ENCODE measurements around the gene MCL1.

The MCL1 gene

GRCh38 chr1:150535511-150536287 is 43.7 kb downstream of the MCL1 start:
- H3K9me2 ChIP-seq (ENCODE audit: low read depth, low read length): no peaks in the 10 kb centered on the region
- H3K4me3 ChIP-seq (ENCODE audit: low read depth, low read length, poor library complexity, severe bottlenecking): no peak overlapping the region
- H3F3A ChIP-seq (ENCODE audit: insufficient read depth, low read length): no peaks in the 10 kb centered on the region
- H3K9ac ChIP-seq (ENCODE audit: low read length): no peak overlapping the region
- H2AFZ ChIP-seq (ENCODE audit: low read length): no peak overlapping the region
- H3K4me2 ChIP-seq (ENCODE audit: low read length): no peak overlapping the region
- no peaks in the 10 kb centered on the region for H3K79me2 ChIP-seq (ENCODE audit: insufficient read depth, low read length)
- no peak overlapping the region for H3K27ac ChIP-seq (ENCODE audit: low read depth, low read length, poor library complexity, severe bottlenecking)
- H3K9me3 ChIP-seq (ENCODE audit: low read length): no peaks in the 10 kb centered on the region
- no peak for TF ChIP-seq CTCF (IDR thresholded peaks at IDR 0.05; ENCODE audit: low read length)
- no peak for TF ChIP-seq EZH2 (IDR thresholded peaks at IDR 0.05; ENCODE audit: borderline replicate concordance, low read length)
- no peaks in the 10 kb centered on the region for H3K4me1 ChIP-seq (ENCODE audit: insufficient read depth, low read length, severe bottlenecking)
- no peaks in the 10 kb centered on the region for H3K36me3 ChIP-seq (ENCODE audit: insufficient read depth, low read length)
- H4K20me1 ChIP-seq (ENCODE audit: insufficient read depth, low read length): no peaks in the 10 kb centered on the region
- no peaks in the 10 kb centered on the region for H3K27me3 ChIP-seq (ENCODE audit: insufficient read depth, low read length)

GRCh38 chr1:150534002-150534401 is 45.4 kb downstream of the MCL1 start:
- no peaks in the 10 kb centered on the region for H4K20me1 ChIP-seq (ENCODE audit: insufficient read depth, low read length)
- no peaks in the 10 kb centered on the region for H3K27me3 ChIP-seq (ENCODE audit: insufficient read depth, low read length)
- no peaks in the 10 kb centered on the region for H3K36me3 ChIP-seq (ENCODE audit: insufficient read depth, low read length)
- peaks cover 4% of the 10 kb centered on the region for H3K4me1 ChIP-seq (ENCODE audit: insufficient read depth, low read length, severe bottlenecking)
- H3K9me2 ChIP-seq (ENCODE audit: low read depth, low read length): no peaks in the 10 kb centered on the region
- H3K9me3 ChIP-seq (ENCODE audit: low read length): no peaks in the 10 kb centered on the region
- H3F3A ChIP-seq (ENCODE audit: insufficient read depth, low read length): no peaks in the 10 kb centered on the region
- no peak overlapping the region for H3K4me2 ChIP-seq (ENCODE audit: low read length)
- TF ChIP-seq EZH2 (IDR thresholded peaks at IDR 0.05; ENCODE audit: borderline replicate concordance, low read length) (no peak), CTCF (IDR thresholded peaks at IDR 0.05; ENCODE audit: low read length) (no peak)
- H3K4me3 ChIP-seq (ENCODE audit: low read depth, low read length, poor library complexity, severe bottlenecking): no peak overlapping the region
- H3K79me2 ChIP-seq (ENCODE audit: insufficient read depth, low read length): no peaks in the 10 kb centered on the region
- H3K27ac ChIP-seq (ENCODE audit: low read depth, low read length, poor library complexity, severe bottlenecking): no peak overlapping the region
- H2AFZ ChIP-seq (ENCODE audit: low read length): no peak overlapping the region
- no peak overlapping the region for H3K9ac ChIP-seq (ENCODE audit: low read length)

GRCh38 chr1:150532860-150533259 is 46.5 kb downstream of the MCL1 start:
- no peak overlapping the region for H3K4me2 ChIP-seq (ENCODE audit: low read length)
- H3K9ac ChIP-seq (ENCODE audit: low read length): no peak overlapping the region
- TF ChIP-seq EZH2 (IDR thresholded peaks at IDR 0.05; ENCODE audit: borderline replicate concordance, low read length) (no peak), CTCF (IDR thresholded peaks at IDR 0.05; ENCODE audit: low read length) (no peak)
- no peak overlapping the region for H3K27ac ChIP-seq (ENCODE audit: low read depth, low read length, poor library complexity, severe bottlenecking)
- peaks cover 4% of the 10 kb centered on the region for H3K4me1 ChIP-seq (ENCODE audit: insufficient read depth, low read length, severe bottlenecking)
- no peaks in the 10 kb centered on the region for H3K9me3 ChIP-seq (ENCODE audit: low read length)
- H3F3A ChIP-seq (ENCODE audit: insufficient read depth, low read length): no peaks in the 10 kb centered on the region
- no peaks in the 10 kb centered on the region for H4K20me1 ChIP-seq (ENCODE audit: insufficient read depth, low read length)
- no peaks in the 10 kb centered on the region for H3K79me2 ChIP-seq (ENCODE audit: insufficient read depth, low read length)
- H3K27me3 ChIP-seq (ENCODE audit: insufficient read depth, low read length): no peaks in the 10 kb centered on the region
- no peaks in the 10 kb centered on the region for H3K9me2 ChIP-seq (ENCODE audit: low read depth, low read length)
- H3K36me3 ChIP-seq (ENCODE audit: insufficient read depth, low read length): no peaks in the 10 kb centered on the region
- H3K4me3 ChIP-seq (ENCODE audit: low read depth, low read length, poor library complexity, severe bottlenecking): no peak overlapping the region
- no peak overlapping the region for H2AFZ ChIP-seq (ENCODE audit: low read length)
